H9 (cell line): Measurements from ENCODE around the gene COX6A1. TPM values are rescaled to one million over a fixed set of nuclear protein-coding genes. Genes with fewer than 3 reads are reported as not detected.

Experiments
- DNase-seq: peaks from one replicate; pipeline ENCODE4 v3.0.0-alpha.2; 2017
- H2AFZ ChIP-seq: one replicate; pipeline ENCODE4 v1.6.1; 2013; ENCODE audit warnings: mild to moderate bottlenecking, low read length, control low read depth, moderate library complexity
- H2AK5ac ChIP-seq: 2 replicates; pipeline ENCODE4 v1.6.1; 2013; ENCODE audit warnings: low read length, control low read depth, mixed read lengths; ENCODE audit not compliant: insufficient read length
- H2BK120ac ChIP-seq: one replicate; pipeline ENCODE4 v1.6.1; 2013; ENCODE audit warnings: low read depth, mild to moderate bottlenecking, low read length, control low read depth, inconsistent platforms; ENCODE audit not compliant: poor library complexity, severe bottlenecking
- H2BK12ac ChIP-seq: 2 replicates; pipeline ENCODE4 v1.6.1; 2013; ENCODE audit warnings: low read length, control low read depth, mixed read lengths, low read depth; ENCODE audit not compliant: insufficient read length
- H2BK15ac ChIP-seq: 2 replicates; pipeline ENCODE4 v1.6.1; 2013; ENCODE audit warnings: low read depth, low read length, control low read depth
- H2BK20ac ChIP-seq: one replicate; pipeline ENCODE4 v1.6.1; 2013; ENCODE audit warnings: low read depth, mild to moderate bottlenecking, low read length, control low read depth, inconsistent platforms; ENCODE audit not compliant: poor library complexity, severe bottlenecking
- H2BK5ac ChIP-seq: 2 replicates; pipeline ENCODE4 v1.6.1; 2013; ENCODE audit warnings: low read length, control low read depth, mixed read lengths; ENCODE audit not compliant: insufficient read length
- H3K14ac ChIP-seq: 2 replicates; pipeline ENCODE4 v1.6.1; 2013; ENCODE audit warnings: low read length, control low read depth; ENCODE audit not compliant: insufficient read depth
- H3K18ac ChIP-seq: 2 replicates; pipeline ENCODE4 v1.6.1; 2013; ENCODE audit warnings: low read depth, mild to moderate bottlenecking, mixed read lengths, low read length, control low read depth; ENCODE audit not compliant: insufficient read length
- H3K23ac ChIP-seq: 2 replicates; pipeline ENCODE4 v1.6.1; 2013; ENCODE audit warnings: low read length, control low read depth, mixed read lengths, low read depth; ENCODE audit not compliant: insufficient read length
- H3K23me2 ChIP-seq: 2 replicates; pipeline ENCODE4 v1.6.1; 2013; ENCODE audit warnings: low read depth, mild to moderate bottlenecking, mixed read lengths, low read length, control low read depth; ENCODE audit not compliant: insufficient read length, poor library complexity, severe bottlenecking
- H3K27ac ChIP-seq: 2 replicates; pipeline ENCODE4 v1.5.1; 2013; ENCODE audit warnings: low read length, control low read depth, mixed read lengths, low read depth; ENCODE audit not compliant: insufficient read length
- H3K27me3 ChIP-seq: 2 replicates; pipeline ENCODE4 v1.6.1; 2013; ENCODE audit warnings: low read length, control low read depth, inconsistent platforms; ENCODE audit not compliant: insufficient read depth
- H3K4ac ChIP-seq: 2 replicates; pipeline ENCODE4 v1.6.1; 2013; ENCODE audit warnings: low read depth, mild to moderate bottlenecking, control low read depth, inconsistent platforms, low read length, moderate library complexity
- H3K4me1 ChIP-seq: 2 replicates; pipeline ENCODE4 v1.6.1; 2013; ENCODE audit warnings: low read length, control low read depth, inconsistent platforms; ENCODE audit not compliant: insufficient read depth
- H3K4me2 ChIP-seq: 2 replicates; pipeline ENCODE4 v1.6.1; 2013; ENCODE audit warnings: low read length, control low read depth, mixed read lengths; ENCODE audit not compliant: insufficient read length, insufficient read depth
- H3K56ac ChIP-seq: 2 replicates; pipeline ENCODE4 v1.6.1; 2013; ENCODE audit warnings: low read depth, mild to moderate bottlenecking, mixed read lengths, low read length, control low read depth; ENCODE audit not compliant: insufficient read length
- H3K79me1 ChIP-seq: 2 replicates; pipeline ENCODE4 v1.6.1; 2013; ENCODE audit warnings: low read depth, mild to moderate bottlenecking, moderate library complexity, low read length, control low read depth, inconsistent platforms; ENCODE audit not compliant: insufficient read depth, poor library complexity, severe bottlenecking
- H3K79me2 ChIP-seq: 2 replicates; pipeline ENCODE4 v1.6.1; 2013; ENCODE audit warnings: low read length, control low read depth, inconsistent platforms; ENCODE audit not compliant: insufficient read depth
- H3K9ac ChIP-seq: 2 replicates; pipeline ENCODE4 v1.6.1; 2013; ENCODE audit warnings: low read length, control low read depth, mixed read lengths; ENCODE audit not compliant: insufficient read length; ENCODE audit errors: extremely low read depth
- H3K9me3 ChIP-seq: one replicate; pipeline ENCODE4 v1.6.1; 2013; ENCODE audit warnings: low read depth, low read length, inconsistent platforms; ENCODE audit not compliant: control insufficient read depth
- H3T11ph ChIP-seq: one replicate; pipeline ENCODE4 v1.6.1; 2013; ENCODE audit warnings: mild to moderate bottlenecking, low read length, control low read depth, inconsistent platforms
- H4K20me1 ChIP-seq: one replicate; pipeline ENCODE4 v1.6.1; 2013; ENCODE audit not compliant: control insufficient read depth, insufficient read length, insufficient read depth
- H4K5ac ChIP-seq: 2 replicates; pipeline ENCODE4 v1.6.1; 2013; ENCODE audit warnings: low read depth, mild to moderate bottlenecking, mixed read lengths, low read length, control low read depth; ENCODE audit not compliant: insufficient read length
- H4K8ac ChIP-seq: replicated peaks from 2 replicates; pipeline ENCODE4 v1.6.1; 2013; ENCODE audit warnings: low read length, control low read depth, mixed read lengths, low read depth; ENCODE audit not compliant: insufficient read length
- H4K91ac ChIP-seq: 2 replicates; pipeline ENCODE4 v1.6.1; 2013; ENCODE audit warnings: low read depth, mild to moderate bottlenecking, moderate library complexity, mixed read lengths, low read length, control low read depth; ENCODE audit not compliant: insufficient read length
- H3K27ac Mint-ChIP-seq, 3 experiments: 2 replicates in 2 of 3; 3 replicates in 1 of 3; pipeline ENCODE4 v1.8.0; 2020 to 2021; ENCODE audit warnings: mixed read lengths in 3 of 3, mild to moderate bottlenecking in 1 of 3, moderate library complexity in 1 of 3
- H3K27me3 Mint-ChIP-seq: 2 replicates; pipeline ENCODE4 v1.8.0; 2021; ENCODE audit warnings: low read depth, mild to moderate bottlenecking, moderate library complexity, mixed read lengths
- H3K36me3 Mint-ChIP-seq, 3 experiments: 2 replicates in 2 of 3; 3 replicates in 1 of 3; pipeline ENCODE4 v1.8.0; 2020 to 2021; ENCODE audit warnings: low read depth in 3 of 3, mixed read lengths in 3 of 3; ENCODE audit not compliant: insufficient read depth in 1 of 3
- H3K4me1 Mint-ChIP-seq, 2 experiments: 2 replicates each; pipeline ENCODE4 v1.8.0; 2020; ENCODE audit warnings: mixed read lengths in 2 of 2
- H3K4me3 Mint-ChIP-seq, 2 experiments: 2 replicates in 1 of 2; 3 replicates in 1 of 2; pipeline ENCODE4 v1.8.0; 2020 to 2021; ENCODE audit warnings: mild to moderate bottlenecking in 2 of 2, mixed read lengths in 2 of 2, moderate library complexity in 1 of 2
- H3K9me3 Mint-ChIP-seq, 2 experiments: 2 replicates in 1 of 2; 3 replicates in 1 of 2; pipeline ENCODE4 v1.8.0; 2020; ENCODE audit warnings: mild to moderate bottlenecking in 2 of 2, mixed read lengths in 2 of 2, moderate library complexity in 1 of 2
- WGBS: extraction: QIAGEN DNeasy Blood & Tissue Kit; methylation state at CpG from one replicate; pipeline ENCODE4 v1.1.7; 2013; ENCODE audit warnings: missing lambda C conversion rate, low lambda C conversion rate, mixed read lengths; ENCODE audit not compliant: insufficient read length; ENCODE audit errors: extremely low coverage; 5-methylcytosine and 5-hydroxymethylcytosine counted together
- total RNA-seq: library from RNA; stranded (reverse); gene quantifications from 2 replicates; pipeline ENCODE4 v1.2.1, GENCODE V29; 2021
- TF ChIP-seq, protein P1 (sequence below): fragments of 200-600 bp; sonication (generic); conservative IDR thresholded peaks from 3 replicates; pipeline ENCODE4 v1.8.0; 2021; ENCODE audit warnings: antibody characterized with exemption, mild to moderate bottlenecking

The COX6A1 gene
- total RNA-seq, 1 experiment from 2014 or later = 415 TPM

DNA sequence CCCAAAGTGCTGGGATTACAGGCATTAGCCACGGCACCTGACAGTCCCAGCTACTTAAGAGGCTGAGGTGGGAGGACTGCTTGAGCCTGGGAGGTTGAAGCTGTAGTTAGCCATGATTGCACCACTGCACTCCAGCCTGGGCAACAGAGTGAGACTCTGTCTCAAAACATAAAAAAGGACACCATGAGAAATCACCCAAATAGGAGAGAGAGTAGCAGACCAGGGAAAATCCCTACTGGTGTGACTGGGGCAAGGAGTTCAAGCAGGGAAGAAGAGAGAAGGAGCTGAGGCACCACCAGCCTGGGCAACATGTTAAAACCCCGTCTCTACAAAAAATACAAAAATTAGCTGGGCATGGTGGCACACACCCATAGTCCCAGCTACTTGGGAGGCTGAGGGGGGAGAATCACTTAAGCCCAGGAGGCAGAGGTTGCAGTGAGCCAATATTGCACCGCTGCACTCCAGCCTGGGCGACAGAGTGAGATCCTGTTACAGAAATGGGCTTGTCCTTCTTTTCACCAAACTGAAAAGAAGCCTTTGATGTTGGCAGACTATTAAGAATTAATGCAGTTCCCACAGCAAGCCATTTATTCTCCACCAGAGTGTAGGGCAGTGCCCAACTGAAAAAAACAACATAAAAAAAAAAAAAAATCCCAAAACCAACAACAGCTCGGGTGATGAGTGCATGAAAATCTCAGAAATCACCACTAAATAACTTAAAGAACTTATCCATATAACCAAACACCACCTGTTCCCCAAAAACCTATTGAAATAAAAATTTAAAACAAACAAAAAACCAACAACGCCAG, 36.1 kb downstream of the COX6A1 start:
- no peak for DNase-seq
- no peak overlapping the region for H3K4me3 Mint-ChIP-seq
- Histone ChIP-seq H2BK20ac (no peak overlapping the region), H2BK5ac (no peak overlapping the region), H2BK120ac (no peak overlapping the region), H3K27me3 (no peaks in the 10 kb centered on the region), H3K9ac (no peak overlapping the region), H3K79me2 (no peaks in the 10 kb centered on the region), H3T11ph (no peak overlapping the region), H3K9me3 (no peaks in the 10 kb centered on the region), H2BK12ac (no peak overlapping the region), H4K20me1 (no peaks in the 10 kb centered on the region), H3K79me1 (no peaks in the 10 kb centered on the region), H3K23ac (no peak overlapping the region), H4K8ac (no peak overlapping the region), H3K4me1 (no peaks in the 10 kb centered on the region; the same call in 1 of the 2 replicates), H3K56ac (no peak overlapping the region), H4K91ac (no peak overlapping the region), H2AFZ (no peak overlapping the region), H3K4ac (no peak overlapping the region), H3K4me2 (no peak overlapping the region), H2BK15ac (no peak overlapping the region), H3K23me2 (no peaks in the 10 kb centered on the region), H3K27ac (no peak overlapping the region), H3K14ac (no peak overlapping the region), H2AK5ac (no peak overlapping the region), H3K18ac (no peak overlapping the region), H4K5ac (no peak overlapping the region)
- H3K9me3 Mint-ChIP-seq = no peaks in the 10 kb centered on the region
- H3K27ac Mint-ChIP-seq = peak overlapping the region in 2 of 3 experiments; percentile 50 to 83; a peak in 4 of 7 replicates
- no peaks in the 10 kb centered on the region for H3K36me3 Mint-ChIP-seq
- WGBS = no CpG with 5 or more reads among the region's 6 CpGs
- peaks cover 15% of the 10 kb centered on the region in 2 experiments for H3K4me1 Mint-ChIP-seq
- H3K27me3 Mint-ChIP-seq = no peaks in the 10 kb centered on the region
- TF ChIP-seq, protein P1, sequence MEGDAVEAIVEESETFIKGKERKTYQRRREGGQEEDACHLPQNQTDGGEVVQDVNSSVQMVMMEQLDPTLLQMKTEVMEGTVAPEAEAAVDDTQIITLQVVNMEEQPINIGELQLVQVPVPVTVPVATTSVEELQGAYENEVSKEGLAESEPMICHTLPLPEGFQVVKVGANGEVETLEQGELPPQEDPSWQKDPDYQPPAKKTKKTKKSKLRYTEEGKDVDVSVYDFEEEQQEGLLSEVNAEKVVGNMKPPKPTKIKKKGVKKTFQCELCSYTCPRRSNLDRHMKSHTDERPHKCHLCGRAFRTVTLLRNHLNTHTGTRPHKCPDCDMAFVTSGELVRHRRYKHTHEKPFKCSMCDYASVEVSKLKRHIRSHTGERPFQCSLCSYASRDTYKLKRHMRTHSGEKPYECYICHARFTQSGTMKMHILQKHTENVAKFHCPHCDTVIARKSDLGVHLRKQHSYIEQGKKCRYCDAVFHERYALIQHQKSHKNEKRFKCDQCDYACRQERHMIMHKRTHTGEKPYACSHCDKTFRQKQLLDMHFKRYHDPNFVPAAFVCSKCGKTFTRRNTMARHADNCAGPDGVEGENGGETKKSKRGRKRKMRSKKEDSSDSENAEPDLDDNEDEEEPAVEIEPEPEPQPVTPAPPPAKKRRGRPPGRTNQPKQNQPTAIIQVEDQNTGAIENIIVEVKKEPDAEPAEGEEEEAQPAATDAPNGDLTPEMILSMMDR = no peak
